ENCODE data around the gene CASP10.
"Not testable (repeated sequence)": the region's sequence is repeated elsewhere in the genome, so short reads cannot be mapped to it uniquely, and the experiment has no call there.

CASP10 gene

GRCh38 chr2:201156640-201157039, 26.3 kb upstream of the CASP10 start:
- no peak for DNase-seq

GRCh38 chr2:201157694-201158093, 25.2 kb upstream of the CASP10 start:
- DNase-seq = no peak

GRCh38 chr2:201158111-201158929, 24.6 kb upstream of the CASP10 start:
- peak; percentile 21 for DNase-seq

- no peak for DNase-seq
These were observed 18.8 kb upstream of the CASP10 start for GRCh38 chr2:201164166-201164565.

GRCh38 chr2:201167546-201167945, 15.4 kb upstream of the CASP10 start:
- no peak for DNase-seq

GRCh38 chr2:201168496-201168895, 14.4 kb upstream of the CASP10 start:
- DNase-seq = not testable (repeated sequence)

GRCh38 chr2:201171259-201171814, 11.6 kb upstream of the CASP10 start:
- no peak for DNase-seq

GRCh38 chr2:201172279-201172678, 10.7 kb upstream of the CASP10 start:
- no peak for DNase-seq

GRCh38 chr2:201174687-201175086, 8.3 kb upstream of the CASP10 start:
- no peak for DNase-seq

- no peak for DNase-seq
These were observed 6.9 kb upstream of the CASP10 start for GRCh38 chr2:201176081-201176481.

GRCh38 chr2:201180010-201180409, 2.9 kb upstream of the CASP10 start:
- DNase-seq = no peak

GRCh38 chr2:201183365-201183727, 405 bp downstream of the CASP10 start:
- DNase-seq = no peak

- DNase-seq = not testable (repeated sequence)
These were observed 894 bp downstream of the CASP10 start for GRCh38 chr2:201183835-201184234.

- not testable (repeated sequence) for DNase-seq
These were observed 1.3 kb downstream of the CASP10 start for GRCh38 chr2:201184248-201184647.

GRCh38 chr2:201185863-201186262, 2.9 kb downstream of the CASP10 start:
- no peak for DNase-seq

GRCh38 chr2:201186982-201187381, 4.0 kb downstream of the CASP10 start:
- no peak for DNase-seq

GRCh38 chr2:201188449-201188848, 5.5 kb downstream of the CASP10 start:
- DNase-seq = no peak

GRCh38 chr2:201191132-201191875, 8.4 kb downstream of the CASP10 start:
- DNase-seq = no peak

- DNase-seq = no peak
These were observed 11.2 kb downstream of the CASP10 start for GRCh38 chr2:201194097-201194496.

- DNase-seq = no peak
These were observed 12.4 kb downstream of the CASP10 start for GRCh38 chr2:201195331-201195730.

- DNase-seq = no peak
These were observed 13.1 kb downstream of the CASP10 start for GRCh38 chr2:201196003-201196402.

GRCh38 chr2:201196803-201197202, 13.9 kb downstream of the CASP10 start:
- no peak for DNase-seq

GRCh38 chr2:201197781-201198180, 14.8 kb downstream of the CASP10 start:
- DNase-seq = no peak

- DNase-seq = no peak
These were observed 16.9 kb downstream of the CASP10 start for GRCh38 chr2:201199847-201200246.
